Effector CD8-positive, alpha-beta T cell (primary cell): ENCODE results near the gene NUP85.
A peak's percentile ranks its signal among the peaks of the same experiment; 100 is the strongest.
"Not testable (repeated sequence)": the region's sequence is repeated elsewhere in the genome, so short reads cannot be mapped to it uniquely, and the experiment has no call there.

Experiments used
- DNase-seq: peaks from one replicate; lab custom pipeline; 2025; lab: John Stamatoyannopoulos, UW

Gene NUP85

DNA sequence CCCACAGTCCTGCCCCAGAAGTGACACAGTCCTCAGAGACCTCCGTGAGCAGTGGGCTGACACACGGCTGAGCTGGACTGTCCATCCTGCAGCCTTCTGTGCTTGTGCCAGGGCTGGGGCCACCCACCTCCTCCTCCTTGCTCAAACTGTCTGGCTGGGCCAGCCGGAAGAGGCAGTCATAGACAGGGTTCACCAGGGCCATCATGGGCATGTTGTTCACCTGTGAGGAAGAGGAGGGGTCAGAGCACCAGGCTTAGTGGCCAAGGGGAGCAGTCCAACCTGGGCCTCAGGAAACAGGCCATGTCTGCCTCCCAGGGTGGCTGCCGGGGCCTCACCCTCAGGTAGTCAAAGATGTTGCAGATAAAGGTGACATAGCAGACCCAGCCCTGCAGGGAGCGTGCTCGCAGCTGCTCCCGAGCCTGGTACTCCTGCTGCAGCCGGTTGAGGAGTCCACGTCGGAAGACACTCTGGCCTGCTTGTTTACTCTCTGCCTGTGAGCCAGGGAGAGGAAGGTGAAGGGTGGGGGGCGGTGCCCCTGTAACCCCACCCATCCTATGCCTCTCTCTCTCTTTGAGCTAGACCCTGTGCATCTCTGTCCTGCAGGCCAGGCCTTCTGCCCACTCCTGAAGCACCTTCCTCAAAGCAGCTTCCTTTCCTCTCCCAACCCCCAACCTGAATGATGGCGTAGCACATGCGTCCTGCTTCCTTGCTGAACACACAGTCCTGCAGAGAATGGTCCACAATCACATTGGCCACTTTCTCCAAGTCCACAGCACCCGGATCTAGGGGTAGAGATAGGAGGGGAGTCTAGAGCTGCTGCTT, 62.1 kb downstream of the NUP85 start:
- no peak for DNase-seq

DNA sequence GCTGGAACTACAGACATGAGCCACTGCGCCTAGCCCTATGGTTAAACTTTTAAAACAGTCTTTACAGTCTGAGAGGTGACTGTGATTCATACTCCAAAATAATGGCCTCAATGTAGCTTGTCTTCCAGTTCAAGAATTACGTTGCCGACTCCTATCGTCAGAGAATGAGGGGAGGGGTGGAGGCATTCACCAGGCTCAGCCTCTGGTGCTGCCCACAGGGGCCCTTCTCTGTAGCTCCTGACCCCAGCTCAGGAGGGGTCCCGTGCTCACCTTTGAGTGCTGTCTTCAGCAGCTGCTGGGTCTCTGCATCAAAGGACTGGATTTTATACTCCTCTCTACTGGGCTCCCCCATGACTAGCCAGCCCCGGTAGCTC, 64.4 kb downstream of the NUP85 start:
- DNase-seq, result no peak

DNA sequence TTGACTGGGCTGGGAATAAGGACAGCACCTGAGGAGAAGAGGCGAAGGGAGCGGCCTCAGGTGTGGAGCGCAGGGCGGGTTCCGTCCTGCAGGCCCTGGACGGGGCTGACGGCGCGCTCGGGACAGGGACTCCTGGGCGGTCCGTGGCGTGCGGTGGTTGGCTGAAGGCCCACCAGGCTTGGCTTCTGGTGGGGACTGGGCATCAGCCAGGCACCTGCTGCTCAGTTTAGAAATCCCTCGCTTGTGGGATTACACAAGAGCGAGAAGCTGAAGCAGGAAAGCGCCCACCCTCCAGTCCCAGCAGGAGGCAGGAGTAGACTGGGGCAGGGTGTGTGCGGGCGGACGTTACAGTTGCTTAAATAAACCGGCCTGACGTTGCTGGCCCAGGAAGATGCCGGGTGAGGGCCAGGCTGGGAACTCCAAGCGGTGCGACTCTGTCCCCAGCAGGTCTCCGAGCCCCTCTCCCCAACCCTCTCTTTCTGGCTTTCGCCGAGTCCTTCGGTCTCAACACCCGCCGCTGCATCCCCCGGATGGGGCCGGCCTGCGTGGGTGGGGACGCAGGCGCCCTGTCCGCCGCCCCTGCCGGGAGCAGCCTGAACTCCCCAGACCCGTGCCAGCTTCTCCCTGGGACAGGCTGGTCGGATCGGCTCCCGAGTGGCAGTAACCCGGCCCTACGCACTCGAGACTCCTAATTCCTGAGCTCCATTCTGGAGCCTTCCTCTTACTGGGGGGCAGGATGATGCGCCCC, 64.9 kb downstream of the NUP85 start:
- DNase-seq, result peak; percentile 28

DNA sequence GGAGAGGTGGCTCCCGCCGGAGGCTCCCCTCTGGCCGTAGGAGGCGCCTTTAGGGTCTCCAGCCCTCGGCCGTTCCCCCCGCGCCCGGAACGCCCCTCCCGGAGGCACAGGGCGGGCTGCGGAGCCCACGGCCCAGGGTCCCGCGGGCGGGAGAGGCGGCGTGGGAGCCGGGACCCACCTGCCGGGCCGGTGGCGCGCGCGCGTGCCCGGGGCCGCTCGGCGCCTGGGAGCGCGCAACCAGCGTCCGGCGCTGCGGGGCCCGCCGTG, 65.4 kb downstream of the NUP85 start, which contains the start of gene MIF4GD:
Gene MIF4GD (minus strand): TSS at position 266 of the 267 bp plus-strand sequence. CDS start 1,036 bp downstream, outside the sequence.
- no peak for DNase-seq

DNA sequence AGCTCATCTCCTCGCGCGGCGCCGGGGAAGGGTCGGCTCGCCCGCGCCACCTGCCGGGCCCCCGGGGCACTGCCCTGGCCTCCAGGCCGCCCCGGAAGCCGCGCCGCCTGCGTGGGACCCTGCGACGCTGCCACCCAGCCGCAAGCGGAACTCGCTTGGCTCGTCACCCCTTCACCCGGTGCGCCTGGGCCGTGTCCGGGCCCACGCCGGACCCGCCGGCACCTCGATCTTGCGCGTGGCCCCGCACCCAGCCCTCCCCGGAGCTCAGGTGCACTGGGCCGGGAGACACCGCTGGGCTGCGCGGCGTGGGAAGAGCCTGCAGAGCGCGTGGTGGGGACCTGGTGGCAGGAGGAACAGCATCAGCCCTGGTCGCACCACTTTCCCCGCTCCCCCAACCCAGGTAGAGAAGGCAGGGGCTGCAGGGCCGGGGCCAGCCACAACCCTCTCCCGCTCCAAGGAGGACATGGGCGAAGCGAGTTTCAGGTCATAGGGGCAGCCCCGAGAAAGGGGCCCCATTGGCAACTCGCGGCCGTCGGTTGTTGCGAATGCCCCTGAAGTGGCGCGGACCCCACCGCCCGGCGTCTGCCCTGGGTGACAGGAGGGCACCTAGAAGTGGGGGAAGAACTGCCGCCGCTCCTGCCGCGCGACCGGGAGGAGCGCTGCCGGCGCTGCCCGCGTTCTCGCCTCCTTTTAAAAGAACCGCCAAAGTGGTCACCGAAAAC, 65.9 kb downstream of the NUP85 start:
- peak; percentile 72 for DNase-seq

DNA sequence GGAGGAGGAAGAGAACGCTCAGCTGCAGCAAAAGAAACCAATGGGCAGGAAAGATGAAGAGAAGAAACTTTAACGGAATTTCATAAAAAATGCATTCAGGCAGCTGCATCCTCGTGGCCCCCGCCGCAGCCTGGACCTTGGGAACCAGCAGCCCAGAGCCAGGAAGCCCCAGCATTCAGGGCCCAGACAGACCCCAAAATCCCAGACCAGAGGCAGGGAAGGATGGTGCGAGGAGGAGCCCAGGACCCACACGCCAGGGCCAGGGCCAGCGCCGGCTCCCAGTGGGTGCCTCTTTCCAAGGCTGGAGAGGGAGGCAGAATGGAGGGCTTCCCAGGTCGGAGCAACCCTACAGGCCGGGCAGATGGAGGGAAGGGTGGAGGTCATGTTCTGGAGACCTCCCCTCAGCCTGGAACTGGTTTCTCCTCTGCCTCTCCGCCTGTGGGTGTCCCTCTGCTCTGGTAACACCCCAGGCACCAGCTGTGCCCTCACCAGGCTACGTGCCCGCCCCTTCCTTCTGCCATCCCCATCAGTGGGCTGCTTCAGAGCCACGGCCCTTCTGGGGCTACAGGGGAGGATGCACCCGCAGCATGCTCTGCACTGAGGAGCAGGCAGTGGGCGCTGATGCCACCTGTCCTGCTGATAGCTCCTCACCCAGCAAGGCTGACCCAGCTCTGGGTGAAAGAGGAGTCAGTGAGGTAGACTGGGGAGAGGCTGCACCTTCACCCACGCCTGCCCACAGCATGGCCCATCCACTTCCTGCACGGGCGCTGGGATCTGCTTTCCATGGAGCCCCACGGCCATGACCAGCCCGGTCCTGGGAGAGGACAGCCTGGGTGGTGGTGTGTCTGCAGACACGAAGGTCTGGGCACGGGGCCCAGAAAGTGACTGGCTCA, 66.7 kb downstream of the NUP85 start:
- DNase-seq, result no peak

DNA sequence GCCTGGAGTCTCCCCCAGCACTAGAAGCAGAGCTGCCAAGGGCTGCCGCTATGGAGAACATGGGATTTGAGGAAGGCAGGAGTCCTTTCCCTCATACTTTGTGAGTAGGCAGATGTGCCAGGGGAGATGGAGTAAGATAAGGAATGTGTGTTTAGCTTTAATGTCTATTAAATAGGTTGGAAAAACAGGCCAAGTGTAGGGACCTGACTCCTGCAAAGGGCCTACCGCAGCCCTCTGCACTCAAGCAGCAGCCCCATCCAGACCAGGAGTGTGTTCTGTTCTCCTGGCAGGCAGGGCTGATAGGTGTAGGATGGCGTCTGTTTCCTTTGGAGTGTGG, 67.3 kb downstream of the NUP85 start:
- no peak for DNase-seq

DNA sequence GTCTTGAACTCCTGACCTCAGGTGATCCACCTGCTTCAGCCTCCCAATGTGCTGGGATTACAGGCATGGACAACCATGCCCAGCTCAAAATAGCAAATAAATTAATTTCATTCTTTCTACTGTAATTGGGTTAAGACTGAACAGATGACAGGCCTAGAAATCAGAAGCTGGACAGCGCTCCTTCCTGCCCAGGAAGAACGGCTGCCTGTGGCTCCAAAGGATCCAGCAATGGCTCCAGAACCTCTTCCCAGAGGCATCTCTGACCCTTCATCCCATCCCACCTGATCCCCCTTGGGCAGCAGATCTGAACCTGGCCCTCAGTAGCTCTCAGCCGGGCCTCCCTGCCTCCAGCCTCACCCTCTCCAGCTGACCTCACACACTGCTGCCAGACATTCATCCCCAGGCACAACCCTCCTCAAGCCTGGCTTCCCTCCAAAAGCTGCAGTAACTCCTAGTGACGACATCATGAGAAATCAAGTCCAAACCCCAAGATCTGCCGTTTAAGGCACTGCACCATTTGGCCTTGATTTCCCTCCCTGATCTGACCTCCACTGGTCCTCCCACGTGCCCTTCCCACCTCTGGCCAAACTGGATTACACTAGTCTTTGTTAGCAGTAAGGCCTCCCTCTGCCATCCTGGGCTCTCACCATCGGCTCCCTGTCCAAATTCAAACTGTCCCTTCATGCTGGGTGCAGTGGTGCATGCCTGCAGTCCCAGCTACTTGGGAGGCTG, 68.7 kb downstream of the NUP85 start:
- DNase-seq, result no peak

DNA sequence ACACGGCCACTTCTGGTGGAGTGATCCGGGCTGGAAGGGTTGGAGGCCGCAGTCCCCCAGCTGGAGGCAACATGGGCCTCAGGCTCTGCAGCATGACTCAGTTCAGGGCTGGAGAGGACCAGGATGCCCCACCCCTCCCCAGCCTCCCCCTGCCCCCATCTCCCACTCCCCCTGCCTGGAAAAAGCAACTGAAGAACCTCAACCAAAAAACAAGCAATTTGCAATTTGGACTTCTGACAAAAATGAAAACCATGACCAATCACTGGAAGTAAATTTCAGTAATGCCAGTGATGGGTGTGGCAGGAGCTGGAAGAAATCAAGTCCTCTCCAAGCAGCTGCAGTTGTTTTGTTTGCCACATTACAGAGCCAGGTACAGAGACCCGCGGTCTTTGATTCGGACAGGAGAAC, 72.2 kb downstream of the NUP85 start:
- no peak for DNase-seq

DNA sequence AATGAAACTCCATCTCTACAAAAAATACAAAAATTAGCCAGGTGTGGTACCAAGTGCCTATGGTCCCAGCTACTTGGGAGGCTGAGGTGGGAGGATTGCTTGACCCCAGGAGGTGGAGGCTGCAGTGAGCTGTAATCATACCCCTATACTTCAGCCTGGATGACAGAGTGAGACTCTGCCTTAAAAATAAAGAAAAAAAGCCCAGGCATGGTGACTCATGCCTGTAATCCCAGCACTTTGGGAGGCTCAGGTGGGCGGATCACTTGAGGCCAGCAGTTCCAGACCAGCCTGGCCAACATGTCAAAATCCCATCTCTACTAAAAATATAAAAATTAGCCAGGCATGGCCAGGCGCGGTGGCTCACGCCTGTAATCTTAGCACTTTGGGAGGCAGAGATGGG, 74.7 kb downstream of the NUP85 start:
- not testable (repeated sequence) for DNase-seq

DNA sequence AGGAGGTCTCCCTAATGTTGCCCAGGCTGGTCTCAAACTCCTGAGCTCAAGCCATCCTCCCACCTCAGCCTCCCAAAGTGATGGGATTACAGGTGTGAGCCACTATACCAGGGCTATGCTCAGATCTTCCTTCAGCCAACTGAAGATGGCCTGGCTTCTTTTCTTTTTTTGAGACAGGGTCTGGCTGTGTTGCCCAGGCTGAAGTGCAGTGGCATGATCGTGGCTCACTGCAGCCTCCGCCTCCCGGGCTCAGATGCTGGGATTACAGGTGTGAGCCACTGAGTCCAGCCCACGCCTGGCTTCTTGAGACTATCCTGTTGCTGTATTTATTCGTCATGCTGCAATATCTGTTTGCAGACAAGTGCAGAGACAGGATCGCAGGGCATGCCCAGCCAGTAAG, 79.6 kb downstream of the NUP85 start:
- DNase-seq, result no peak
